ENCODE results near the gene RGL2. TPM values are rescaled to one million over a fixed set of nuclear protein-coding genes. Genes with fewer than 3 reads are reported as not detected.
A peak's percentile ranks its signal among the peaks of the same experiment; 100 is the strongest.

Gene RGL2
- total and polyA plus RNA-seq, 10 of the 15 experiments (the other 5 are each of a cell fraction or from before 2014, with no cell fraction given) = 0.84 to 21.2 (median 6.8) TPM

GRCh38 chr6:33314515-33314942, 15.8 kb upstream of the RGL2 start (continued):
- TF ChIP-seq ZBTB40 (IDR thresholded peaks at IDR 0.05; ENCODE audit: borderline replicate concordance) (no peak), TCF3 (IDR thresholded peaks at IDR 0.05; ENCODE audit: borderline replicate concordance, insufficient read depth, low read depth, low read length) (no peak), NFIC (IDR thresholded peaks at IDR 0.05; ENCODE audit: low read depth, low read length) (no peak; the same call in 1 of the 2 replicates), RB1 (IDR thresholded peaks at IDR 0.05; ENCODE audit: borderline replicate concordance) (no peak), ATF2 (IDR thresholded peaks at IDR 0.05; ENCODE audit: low read length) (no peak), ZNF592 (IDR thresholded peaks at IDR 0.05) (no peak), ASH2L (IDR thresholded peaks at IDR 0.05; ENCODE audit: borderline replicate concordance, low read depth) (no peak), RAD51 (IDR thresholded peaks at IDR 0.05) (peak; percentile 85), RFX5 (IDR thresholded peaks at IDR 0.05; ENCODE audit: low read depth, low read length) (no peak), SREBF2 (IDR thresholded peaks at IDR 0.05; ENCODE audit: low read length) (no peak), SIN3A (IDR thresholded peaks at IDR 0.05; ENCODE audit: low read depth, low read length) (no peak), SPI1 (IDR thresholded peaks at IDR 0.05; ENCODE audit: borderline replicate concordance, insufficient read depth, low read depth, low read length) (no peak), SMAD5 (IDR thresholded peaks at IDR 0.05; ENCODE audit: low read depth) (no peak), CBX3 (IDR thresholded peaks at IDR 0.05; ENCODE audit: borderline replicate concordance, low read depth) (no peak), TCF12 (IDR thresholded peaks at IDR 0.05; ENCODE audit: low read depth, low read length) (no peak), SREBF1 (IDR thresholded peaks at IDR 0.05; ENCODE audit: low read length) (no peak), BHLHE40 (IDR thresholded peaks at IDR 0.05; ENCODE audit: borderline replicate concordance in 1 of 2, low read depth in 2 of 2, low read length in 1 of 2) (no peak)
